NB4 (cell line): Measurements from ENCODE around the gene ASTN1.

Experiments used
- DNase-seq: peaks from one replicate; pipeline ENCODE4 v3.0.0; 2010; ENCODE audit warnings: low read depth
- H3K4me3 ChIP-seq: one replicate; pipeline ENCODE4 v1.5.1; 2011; ENCODE audit warnings: mild to moderate bottlenecking, low read depth, low read length, moderate library complexity
- MYC ChIP-seq: IDR thresholded peaks from 2 replicates; pipeline ENCODE4 v1.6.1; 2011; ENCODE audit warnings: low read depth, low read length
- POLR2A ChIP-seq: IDR thresholded peaks from 2 replicates; pipeline ENCODE4 v1.6.1; 2011; ENCODE audit warnings: mild to moderate bottlenecking; ENCODE audit not compliant: insufficient read length; ENCODE audit errors: extremely low read depth
- TF ChIP-seq, protein P1 (sequence below): IDR thresholded peaks from one replicate; pipeline ENCODE4 v1.5.1; 2012; ENCODE audit warnings: low read depth, low read length
- TF ChIP-seq, protein P2 (sequence below): IDR thresholded peaks from 2 replicates; pipeline ENCODE4 v1.6.1; 2011; ENCODE audit warnings: low read depth, low read length

Gene ASTN1

DNA sequence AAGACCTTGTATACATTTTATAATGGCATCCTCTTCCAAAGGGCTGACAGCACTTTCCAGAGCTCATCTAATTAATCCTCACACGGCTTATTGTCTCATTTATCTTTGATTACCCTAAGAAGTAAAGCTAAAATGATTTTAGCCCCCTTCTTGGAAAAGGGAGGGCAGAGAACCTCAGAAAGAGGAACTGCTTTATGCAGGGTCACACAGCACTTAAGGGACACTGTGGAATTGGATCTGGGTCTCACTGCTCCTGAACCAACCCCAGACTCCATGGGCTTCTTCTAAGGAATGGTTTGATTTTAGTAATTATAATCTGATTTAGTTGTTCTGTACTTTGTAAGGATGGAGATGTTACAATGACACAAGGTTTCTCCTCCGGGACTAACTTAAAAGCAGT is 9.5 kb upstream of the ASTN1 start:
- no peak for TF ChIP-seq MYC
- TF ChIP-seq, protein P1, sequence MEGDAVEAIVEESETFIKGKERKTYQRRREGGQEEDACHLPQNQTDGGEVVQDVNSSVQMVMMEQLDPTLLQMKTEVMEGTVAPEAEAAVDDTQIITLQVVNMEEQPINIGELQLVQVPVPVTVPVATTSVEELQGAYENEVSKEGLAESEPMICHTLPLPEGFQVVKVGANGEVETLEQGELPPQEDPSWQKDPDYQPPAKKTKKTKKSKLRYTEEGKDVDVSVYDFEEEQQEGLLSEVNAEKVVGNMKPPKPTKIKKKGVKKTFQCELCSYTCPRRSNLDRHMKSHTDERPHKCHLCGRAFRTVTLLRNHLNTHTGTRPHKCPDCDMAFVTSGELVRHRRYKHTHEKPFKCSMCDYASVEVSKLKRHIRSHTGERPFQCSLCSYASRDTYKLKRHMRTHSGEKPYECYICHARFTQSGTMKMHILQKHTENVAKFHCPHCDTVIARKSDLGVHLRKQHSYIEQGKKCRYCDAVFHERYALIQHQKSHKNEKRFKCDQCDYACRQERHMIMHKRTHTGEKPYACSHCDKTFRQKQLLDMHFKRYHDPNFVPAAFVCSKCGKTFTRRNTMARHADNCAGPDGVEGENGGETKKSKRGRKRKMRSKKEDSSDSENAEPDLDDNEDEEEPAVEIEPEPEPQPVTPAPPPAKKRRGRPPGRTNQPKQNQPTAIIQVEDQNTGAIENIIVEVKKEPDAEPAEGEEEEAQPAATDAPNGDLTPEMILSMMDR, result no peak
- DNase-seq, result no peak
- H3K4me3 ChIP-seq, result no peak overlapping the region

DNA sequence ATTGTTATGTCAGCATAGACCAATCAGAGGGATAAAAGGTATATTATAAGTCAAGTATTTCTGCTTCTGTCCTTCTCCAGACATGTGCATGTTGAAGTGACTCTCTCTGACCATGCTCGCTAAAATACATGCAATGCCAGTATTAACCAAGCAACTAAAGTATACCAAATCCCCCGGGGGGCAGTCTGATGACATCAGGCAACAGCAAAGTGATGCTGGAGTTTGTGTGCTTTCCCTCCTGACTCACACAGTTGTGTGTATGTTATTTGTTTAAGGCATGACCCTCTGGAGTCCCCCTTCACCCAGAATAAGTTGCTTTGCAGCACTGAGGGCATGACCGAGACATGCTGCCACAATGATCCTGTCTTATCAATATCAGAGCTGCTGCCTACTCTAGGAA is 8.4 kb upstream of the ASTN1 start:
- TF ChIP-seq, protein P1, result no peak
- TF ChIP-seq POLR2A (no peak), MYC (no peak)
- TF ChIP-seq, protein P2, sequence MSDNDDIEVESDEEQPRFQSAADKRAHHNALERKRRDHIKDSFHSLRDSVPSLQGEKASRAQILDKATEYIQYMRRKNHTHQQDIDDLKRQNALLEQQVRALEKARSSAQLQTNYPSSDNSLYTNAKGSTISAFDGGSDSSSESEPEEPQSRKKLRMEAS, result no peak
- H3K4me3 ChIP-seq, result no peak overlapping the region
- no peak for DNase-seq

DNA sequence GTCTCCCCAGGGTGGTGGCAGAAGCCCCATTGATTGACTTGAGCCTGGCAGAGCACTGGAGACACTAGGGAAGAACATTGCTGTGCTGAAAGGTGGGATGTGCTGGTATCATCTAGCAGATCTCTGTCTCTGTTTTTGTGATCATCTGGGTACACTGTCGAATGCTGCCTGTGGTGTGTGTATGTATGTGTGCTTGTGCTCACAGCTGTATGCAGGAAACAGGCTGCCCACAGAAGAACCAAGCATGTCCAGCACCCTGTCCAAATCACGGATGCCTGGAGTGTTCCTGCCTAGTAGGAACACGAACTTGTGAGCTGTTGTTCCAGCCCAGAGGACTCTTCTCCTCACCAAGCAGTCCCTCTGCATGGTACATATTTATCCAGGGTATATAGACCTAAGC is 7.8 kb upstream of the ASTN1 start:
- TF ChIP-seq, protein P1, result no peak
- no peak for TF ChIP-seq POLR2A
- H3K4me3 ChIP-seq, result no peak overlapping the region
- no peak for DNase-seq

DNA sequence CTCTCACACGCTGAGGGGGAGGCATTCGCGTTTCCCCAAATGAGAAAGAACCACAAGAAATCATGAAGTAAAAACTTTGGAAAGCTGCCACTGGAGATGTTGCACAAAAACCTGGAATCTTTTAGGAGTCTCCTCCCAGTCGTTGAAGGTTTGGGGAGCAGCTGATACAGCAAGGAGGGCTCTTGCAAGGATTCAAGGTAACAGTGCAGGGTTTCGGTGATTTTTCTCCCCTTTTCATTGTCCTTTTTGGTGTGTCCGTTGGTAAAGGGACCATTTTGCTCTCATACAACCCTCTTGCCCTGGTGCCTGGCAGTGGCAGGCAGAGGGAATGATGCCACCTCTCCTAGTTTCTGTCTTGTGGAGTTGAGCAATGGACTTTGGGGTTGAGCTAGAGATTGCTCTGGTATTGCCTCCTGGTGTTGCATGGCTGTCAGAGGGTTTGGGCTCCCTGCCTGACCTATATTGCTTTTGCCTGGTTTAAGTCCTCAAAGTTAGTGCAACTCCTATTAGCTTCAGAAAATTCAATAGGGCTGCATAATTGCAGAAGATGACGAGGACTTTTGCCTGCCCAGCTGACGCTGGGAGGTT is 7.1 kb upstream of the ASTN1 start:
- no peak overlapping the region for H3K4me3 ChIP-seq
- TF ChIP-seq POLR2A (no peak), MYC (no peak)
- TF ChIP-seq, protein P2, result no peak
- TF ChIP-seq, protein P1, result no peak
- no peak for DNase-seq

DNA sequence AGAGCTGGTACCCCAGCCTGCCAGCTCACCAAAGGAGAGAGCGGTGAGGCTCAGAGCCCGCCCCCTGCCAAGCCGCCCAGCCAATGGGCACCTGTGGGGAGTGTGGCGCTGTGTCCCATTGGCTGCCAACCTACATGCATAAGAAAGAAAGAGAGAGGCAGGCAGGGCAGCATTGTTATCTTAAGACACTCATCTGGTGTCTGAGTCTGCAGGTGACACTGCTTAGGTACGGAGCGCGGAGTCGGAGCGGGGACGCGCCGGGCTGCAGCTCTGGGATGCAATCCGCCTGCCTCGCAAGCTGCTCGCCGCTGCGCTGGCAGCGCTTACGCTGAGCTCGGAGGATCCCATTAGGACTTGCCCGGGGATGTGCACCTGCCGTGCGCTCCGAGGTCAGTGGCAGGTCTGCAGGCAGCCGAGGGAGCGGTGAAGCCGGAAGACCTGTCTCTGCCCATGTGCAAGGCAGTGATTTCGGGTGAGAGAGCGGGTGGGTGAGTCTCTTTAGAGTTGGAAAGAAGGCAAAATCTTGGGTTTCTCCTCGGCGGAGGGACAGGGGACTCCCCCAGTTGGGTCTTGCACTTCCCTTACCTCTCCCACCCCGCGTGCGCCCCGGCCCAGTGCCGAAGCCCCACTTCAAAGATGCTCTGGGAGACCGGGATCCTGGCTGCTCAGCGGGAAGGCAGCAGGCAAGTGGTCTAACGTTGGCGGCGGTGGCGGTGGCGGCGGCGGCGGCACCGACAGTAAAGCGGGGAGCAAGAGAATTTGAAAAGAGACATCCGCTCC is 6.4 kb upstream of the ASTN1 start, which contains the start of gene BRINP2:
TSS of gene BRINP2 (plus strand) at position 203 of the 780 bp plus-strand sequence. CDS start 58,919 bp downstream, outside the sequence.
- H3K4me3 ChIP-seq, result no peak within 1 kb of the TSS
- no peak for TF ChIP-seq POLR2A
- TF ChIP-seq, protein P2, result no peak
- no peak for DNase-seq

DNA sequence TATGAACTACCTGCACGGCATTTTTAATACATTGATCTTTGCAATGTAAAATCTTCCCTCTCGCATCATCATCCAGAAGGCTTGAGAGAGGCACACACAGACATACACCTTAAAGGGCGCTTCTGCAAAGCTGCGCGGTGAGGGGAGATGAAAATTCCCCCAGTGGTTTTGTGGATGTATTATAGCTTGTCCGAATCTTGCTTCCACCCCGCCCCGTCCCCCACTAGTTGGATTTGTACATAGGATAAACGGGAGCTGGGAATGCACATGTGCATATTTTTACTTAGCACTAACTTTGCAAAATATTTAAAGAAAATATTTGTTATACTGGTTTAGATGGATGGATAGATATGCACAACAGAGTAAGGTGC is 542 bp upstream of the ASTN1 start:
- H3K4me3 ChIP-seq, result no peak overlapping the region
- TF ChIP-seq, protein P1, result no peak
- TF ChIP-seq POLR2A, result no peak
- TF ChIP-seq MYC, result no peak
- TF ChIP-seq, protein P2, result no peak
- DNase-seq, result no peak
